Ovary (tissue), 9 donors: ENCODE results near the gene AP3S2. TPM values are rescaled to one million over a fixed set of nuclear protein-coding genes. Genes with fewer than 3 reads are reported as not detected.

Experiments
- DNase-seq, 5 donors: peaks; one replicate each; pipeline ENCODE4 v3.0.0-alpha.2; 2019 to 2020
- H3K27ac ChIP-seq, 2 donors: fragments of 200-600 bp; one replicate each; pipeline versions ENCODE4 v1.5.1 to v1.8.0; 2019 to 2022
- H3K27me3 ChIP-seq: fragments of 200-600 bp; one replicate; pipeline ENCODE4 v1.8.0; 2022
- H3K36me3 ChIP-seq: fragments of 200-600 bp; sonication (generic); one replicate; pipeline ENCODE4 v1.5.1; 2019
- H3K4me1 ChIP-seq: one replicate; pipeline ENCODE4 v1.8.1; 2013; ENCODE audit warnings: mild to moderate bottlenecking, moderate library complexity; ENCODE audit not compliant: insufficient read depth
- H3K4me3 ChIP-seq: fragments of 200-600 bp; sonication (generic); one replicate; pipeline ENCODE4 v1.5.1; 2017
- H3K9me3 ChIP-seq, 2 donors: fragments of 200-600 bp in 1 of 2; sonication (generic) in 1 of 2; one replicate each; pipeline versions ENCODE4 v1.5.1 to v1.8.1; 2013 to 2019; ENCODE audit warnings: mild to moderate bottlenecking in 1 of 2, moderate library complexity in 1 of 2
- CTCF ChIP-seq, 3 donors: fragments of 450-650 bp in 2 of 3; fragments of 200-600 bp in 1 of 3; IDR thresholded peaks; one replicate each; pipeline versions ENCODE4 v1.5.1 to v1.8.0; 2016 to 2022; ENCODE audit warnings: antibody characterized with exemption in 3 of 3, mild to moderate bottlenecking in 1 of 3
- EP300 ChIP-seq: sonication (generic); formaldehyde crosslinking; IDR thresholded peaks from one replicate; pipeline ENCODE4 v1.6.1; 2017; ENCODE audit warnings: antibody characterized with exemption
- POLR2A ChIP-seq: fragments of 450-650 bp; IDR thresholded peaks from one replicate; pipeline ENCODE4 v1.6.1; 2017; ENCODE audit warnings: antibody characterized with exemption, mild to moderate bottlenecking, moderate library complexity
- WGBS, 3 donors: extraction: QIAGEN DNeasy Blood & Tissue Kit in 1 of 3; methylation state at CpG; one replicate each; pipeline versions ENCODE4 v1.1.5 to v1.1.7; 2013 to 2017; 5-methylcytosine and 5-hydroxymethylcytosine counted together
- intact Hi-C, 4 donors: fragments of 100-400 bp; cut with DNase I; formaldehyde crosslinking; loops; one replicate each; pipeline versions ENCODE4 v1.11.0 to v1.15.1; 2022 to 2023
- polyA plus RNA-seq, 2 donors: library from polyadenylated mRNA; stranded (reverse); fragments of 200-250 nt in 1 of 2; fragments of 350-450 nt in 1 of 2; fragmentation: Illumina TruSeq in 1 of 2; extraction: RNeasy Lipid Tissue Mini Kit (QIAGEN cat#74804) in 1 of 2; gene quantifications; one replicate each; pipeline ENCODE4 v1.2.3, GENCODE V29; 2013 to 2014
- total RNA-seq, 7 donors: library from RNA; depleted of rRNA in 2 of 7; stranded (reverse); fragments of >200 nt in 2 of 7; fragmentation: NEBNext Ultra II Directional in 3 of 7; extraction: Animal tissue kit (Norgen Biotek cat#: 25700) in 3 of 7; gene quantifications; one replicate each; pipeline versions ENCODE4 v1.1.0 to v1.2.4, GENCODE V29; 2016 to 2023
- donor health status: DM: no; HTN: no; CAD: no; lungs with moderate emphysema.
- donor health status: DM: no; HTN: no; CAD: no.
- donor health status: Bipolar disorder and iron deficiency.
- donor health status: DM: yes; HTN: yes; CAD: no.
- donor health status: DM: no; HTN: no; CAD: no.
- donor health status: DM: yes; HTN: yes; CAD: no.

AP3S2 gene
- total and polyA plus RNA-seq, 9 donors, result 15.3 to 57.1 (median 30.7) TPM

GRCh38 chr15:89820666-89821611 lies 72.9 kb downstream of the AP3S2 start:
- Histone ChIP-seq H3K36me3 (no peaks in the 10 kb centered on the region), H3K4me3 (no peak overlapping the region), H3K27me3 (no peaks in the 10 kb centered on the region), H3K27ac (no peak overlapping the region), H3K9me3 (peaks cover 0 to 3% of the 10 kb centered on the region in 2 donors), H3K4me1 (no peaks in the 10 kb centered on the region)
- WGBS, 3 donors, result 35 to 49% (median 48%) methylated on average over 12 of the region's 12 CpGs
- no peak for DNase-seq
- intact Hi-C loops, result no loop called here
- TF ChIP-seq CTCF (IDR thresholded peaks at IDR 0.05) (no peak), POLR2A (no peak), EP300 (no peak)

- no peaks in the 10 kb centered on the region for H3K36me3 ChIP-seq
- no peak overlapping the region for H3K27ac ChIP-seq
- H3K9me3 ChIP-seq, result peaks cover 0 to 9% of the 10 kb centered on the region in 2 donors
- H3K27me3 ChIP-seq, result peaks cover 4% of the 10 kb centered on the region
- H3K4me3 ChIP-seq, result no peak overlapping the region
- intact Hi-C loops, result no loop called here
- no peak for DNase-seq
- peaks cover 3% of the 10 kb centered on the region for H3K4me1 ChIP-seq
- TF ChIP-seq EP300, result no peak
- TF ChIP-seq CTCF (IDR thresholded peaks at IDR 0.05), result no peak
- no peak for TF ChIP-seq POLR2A
- WGBS, 3 donors, result 18 to 24% (median 21%) methylated on average over 10 of the region's 10 CpGs
Measured at GRCh38 chr15:89818287-89818686, 75.5 kb downstream of the AP3S2 start.

GRCh38 chr15:89817701-89818280 lies 76.0 kb downstream of the AP3S2 start:
- peaks cover 4% of the 10 kb centered on the region for H3K27me3 ChIP-seq
- TF ChIP-seq EP300, result no peak
- no peak for TF ChIP-seq POLR2A
- TF ChIP-seq CTCF (IDR thresholded peaks at IDR 0.05), result no peak
- intact Hi-C loops, result no loop called here
- no peak overlapping the region for H3K4me3 ChIP-seq
- H3K4me1 ChIP-seq, result peaks cover 3% of the 10 kb centered on the region
- peaks cover 0 to 9% of the 10 kb centered on the region in 2 donors for H3K9me3 ChIP-seq
- no peaks in the 10 kb centered on the region for H3K36me3 ChIP-seq
- 15 to 36% (median 20%) methylated on average over 10 of the region's 10 CpGs for WGBS, 3 donors
- H3K27ac ChIP-seq, result no peak overlapping the region
- DNase-seq, result no peak

- H3K36me3 ChIP-seq, result no peaks in the 10 kb centered on the region
- 85 to 97% (median 93%) methylated on average over 3 of the region's 3 CpGs for WGBS, 3 donors
- H3K4me1 ChIP-seq, result peaks cover 3% of the 10 kb centered on the region
- intact Hi-C loops, result no loop called here
- H3K27me3 ChIP-seq, result peaks cover 4% of the 10 kb centered on the region
- H3K4me3 ChIP-seq, result no peak overlapping the region
- TF ChIP-seq EP300, result no peak
- no peak for TF ChIP-seq CTCF (IDR thresholded peaks at IDR 0.05)
- TF ChIP-seq POLR2A, result no peak
- H3K9me3 ChIP-seq, result peaks cover 0 to 9% of the 10 kb centered on the region in 2 donors
- no peak overlapping the region for H3K27ac ChIP-seq
- no peak for DNase-seq
Measured at GRCh38 chr15:89815769-89816168, 78.0 kb downstream of the AP3S2 start.
